Measurements from ENCODE around the gene TFDP2. TPM values are rescaled to one million over a fixed set of nuclear protein-coding genes. Genes with fewer than 3 reads are reported as not detected.

Gene TFDP2
- total RNA-seq, 1 experiment from 2014 or later, result 48.2 TPM

- TF ChIP-seq E2F4 (CRISPR knock-in tag; IDR thresholded peaks at IDR 0.05; ENCODE audit: borderline replicate concordance, low read depth) (no peak), ZNF671 (CRISPR knock-in tag; IDR thresholded peaks at IDR 0.05) (no peak)
Measured at GRCh38 chr3:141949399-141949798, 199.9 kb downstream of the TFDP2 start (continued).

- TF ChIP-seq ZNF425 (CRISPR knock-in tag; conservative IDR thresholded peaks at IDR 0.05) (no peak), SMAD4 (CRISPR knock-in tag; IDR thresholded peaks at IDR 0.05) (no peak), IRF1 (CRISPR knock-in tag; IDR thresholded peaks at IDR 0.05) (no peak), RELA (CRISPR knock-in tag; IDR thresholded peaks at IDR 0.05; ENCODE audit: borderline replicate concordance) (no peak), RORB (CRISPR knock-in tag; IDR thresholded peaks at IDR 0.05) (no peak), ZBTB21 (CRISPR knock-in tag; IDR thresholded peaks at IDR 0.05; ENCODE audit: borderline replicate concordance) (no peak), FOXJ3 (CRISPR knock-in tag; IDR thresholded peaks at IDR 0.05; ENCODE audit: borderline replicate concordance) (no peak), PREB (CRISPR knock-in tag; IDR thresholded peaks at IDR 0.05; ENCODE audit: borderline replicate concordance) (no peak), ZNF532 (CRISPR knock-in tag; IDR thresholded peaks at IDR 0.05; ENCODE audit: borderline replicate concordance) (no peak), JAZF1 (CRISPR knock-in tag; IDR thresholded peaks at IDR 0.05) (no peak), NR1H2 (CRISPR knock-in tag; IDR thresholded peaks at IDR 0.05) (no peak), AFF4 (CRISPR knock-in tag; IDR thresholded peaks at IDR 0.05; ENCODE audit: borderline replicate concordance) (no peak), ZNF396 (CRISPR knock-in tag; IDR thresholded peaks at IDR 0.05; ENCODE audit: borderline replicate concordance) (no peak)
- H3K36me3 Mint-ChIP-seq, result peaks cover 3% of the 10 kb centered on the region; the same call in 1 of the 2 replicates
- H3K9me3 Mint-ChIP-seq, result no peaks in the 10 kb centered on the region
- H3K27ac Mint-ChIP-seq, result no peak overlapping the region
- H3K4me3 Mint-ChIP-seq, result no peak overlapping the region
- no peaks in the 10 kb centered on the region for H3K27me3 Mint-ChIP-seq (ENCODE audit: low read depth)
- POLR2A ChIA-PET, result interaction anchor here (1.0 kb wide), 1 partner anchor 71 kb away, joined by 3 read pairs; no protein-coding TSS in a partner anchor
- no peaks in the 10 kb centered on the region; the same call in 1 of the 2 replicates for H3K4me1 Mint-ChIP-seq
- CTCF ChIA-PET, result interaction anchor here (1.1 kb wide), 1 partner anchor 301 kb away, joined by 3 read pairs; no protein-coding TSS in a partner anchor
- ATAC-seq (no peak; the same call in 1 of the 2 replicates), DNase-seq (ENCODE audit: low spot score) (no peak)
Measured at GRCh38 chr3:141945726-141946485, 203.4 kb downstream of the TFDP2 start.

Data from WTC11 (cell line).